COLO668 (cell line): ENCODE results near the gene OR2A12.
"Not testable (repeated sequence)": the region's sequence is repeated elsewhere in the genome, so short reads cannot be mapped to it uniquely, and the experiment has no call there.

Experiments used
- DNase-seq: peaks from one replicate; lab custom pipeline; 2025; ENCODE audit not compliant: unreplicated experiment; lab: John Stamatoyannopoulos, UW

The OR2A12 gene

GRCh38 chr7:144085978-144086377, at the start of gene OR2A12:
Gene OR2A12, plus strand, starts transcription at chr7:144086278. Its CDS starts 8,830 bp downstream, at chr7:144095108.
- no peak for DNase-seq

- no peak for DNase-seq
These were observed 49.7 kb upstream of the OR2A12 start for GRCh38 chr7:144036302-144036885.

GRCh38 chr7:144037414-144038035, 48.6 kb upstream of the OR2A12 start:
- no peak for DNase-seq

GRCh38 chr7:144038887-144039286, 47.2 kb upstream of the OR2A12 start:
- no peak for DNase-seq

- DNase-seq: no peak
These were observed 37.4 kb upstream of the OR2A12 start, which contains the start of gene OR2A5 for GRCh38 chr7:144048648-144049047. Gene OR2A5, plus strand, starts transcription at chr7:144048948. Its CDS starts 1,454 bp downstream, at chr7:144050402.

- DNase-seq: no peak
These were observed 36.6 kb upstream of the OR2A12 start for GRCh38 chr7:144049491-144049890.

GRCh38 chr7:144050093-144050492, 36.0 kb upstream of the OR2A12 start:
- no peak for DNase-seq

GRCh38 chr7:144050884-144051283, 35.2 kb upstream of the OR2A12 start:
- DNase-seq: not testable (repeated sequence)

- DNase-seq: no peak
These were observed 28.1 kb upstream of the OR2A12 start for GRCh38 chr7:144057954-144058353.

- no peak for DNase-seq
These were observed 22.4 kb upstream of the OR2A12 start for GRCh38 chr7:144063710-144064109.

GRCh38 chr7:144069511-144069910, 16.6 kb upstream of the OR2A12 start, which contains the start of gene OR2A25:
Gene OR2A25, plus strand, starts transcription at chr7:144069811. Its CDS starts 4,409 bp downstream, at chr7:144074220.
- DNase-seq: no peak

GRCh38 chr7:144069953-144070352, 16.1 kb upstream of the OR2A12 start:
- DNase-seq: no peak

- DNase-seq: no peak
These were observed 11.7 kb upstream of the OR2A12 start for GRCh38 chr7:144074374-144074773.

- DNase-seq: no peak
These were observed 652 bp downstream of the OR2A12 start for GRCh38 chr7:144086730-144087129.

GRCh38 chr7:144087230-144087629, 1.2 kb downstream of the OR2A12 start:
- no peak for DNase-seq

GRCh38 chr7:144090667-144091066, 4.6 kb downstream of the OR2A12 start:
- DNase-seq: no peak

GRCh38 chr7:144098776-144099175, 12.7 kb downstream of the OR2A12 start:
- DNase-seq: no peak

GRCh38 chr7:144100607-144101006, 14.5 kb downstream of the OR2A12 start:
- no peak for DNase-seq

GRCh38 chr7:144102041-144102440, 16.0 kb downstream of the OR2A12 start:
- DNase-seq: no peak

GRCh38 chr7:144105211-144105610, 19.1 kb downstream of the OR2A12 start:
- DNase-seq: no peak

- no peak for DNase-seq
These were observed 23.2 kb downstream of the OR2A12 start, which contains the start of gene OR2A2 for GRCh38 chr7:144109283-144109682. Gene OR2A2, plus strand, starts transcription at chr7:144109583. Its CDS starts 0 bp downstream, at chr7:144109583.

- DNase-seq: no peak
These were observed 24.2 kb downstream of the OR2A12 start for GRCh38 chr7:144110272-144110671.

- no peak for DNase-seq
These were observed 27.6 kb downstream of the OR2A12 start for GRCh38 chr7:144113651-144114050.
